Measurements from ENCODE around the gene PEX1.
"Not testable (repeated sequence)": the region's sequence is repeated elsewhere in the genome, so short reads cannot be mapped to it uniquely, and the experiment has no call there.

Gene PEX1

DNA sequence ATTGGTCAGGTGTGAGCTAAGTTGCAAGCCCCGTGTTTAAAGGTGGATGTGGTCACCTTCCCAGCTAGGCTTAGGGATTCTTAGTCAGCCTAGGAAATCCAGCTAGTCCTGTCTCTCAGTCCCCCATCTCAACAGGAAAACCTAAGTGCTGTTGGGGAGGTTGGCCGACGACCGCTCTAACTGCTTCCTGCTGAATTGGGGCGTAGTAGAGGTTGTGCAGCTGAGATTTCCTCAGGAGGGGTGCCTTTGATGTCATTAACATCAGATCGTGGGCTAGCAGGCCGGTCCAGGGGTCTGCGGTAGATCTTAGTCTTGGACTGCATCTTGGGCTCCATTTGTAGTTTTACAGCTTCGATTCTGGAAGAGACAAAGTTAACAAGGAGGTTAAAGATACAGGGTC, 59.7 kb downstream of the PEX1 start:
- in situ Hi-C loops (cut with MboI; ENCODE audit: low sequenced_read_pairs, unreplicated experiment); DNase-seq (ENCODE audit: low spot score): not testable (repeated sequence)

DNA sequence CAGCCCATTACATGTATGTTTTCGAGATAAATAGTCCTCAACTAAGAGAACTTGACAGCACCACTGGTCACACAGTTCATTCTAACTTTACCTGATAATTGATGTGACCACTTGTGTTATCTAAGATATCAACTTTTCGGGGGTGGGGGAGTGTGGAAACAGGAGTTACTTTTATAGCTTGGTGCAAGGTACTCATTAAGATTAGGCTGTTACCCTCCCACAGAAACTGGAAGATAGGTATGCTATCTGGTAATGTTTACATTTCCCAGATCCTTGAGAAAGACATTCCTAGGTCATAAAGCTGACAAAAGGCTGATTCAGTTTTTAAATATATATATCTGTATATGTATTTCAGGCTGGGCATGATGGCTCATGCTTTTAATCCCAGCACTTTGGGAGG, 61.6 kb downstream of the PEX1 start:
- no peak for DNase-seq (ENCODE audit: low spot score)
- in situ Hi-C loops (cut with MboI; ENCODE audit: low sequenced_read_pairs, unreplicated experiment): no loop called here
- TF ChIP-seq, protein P1, sequence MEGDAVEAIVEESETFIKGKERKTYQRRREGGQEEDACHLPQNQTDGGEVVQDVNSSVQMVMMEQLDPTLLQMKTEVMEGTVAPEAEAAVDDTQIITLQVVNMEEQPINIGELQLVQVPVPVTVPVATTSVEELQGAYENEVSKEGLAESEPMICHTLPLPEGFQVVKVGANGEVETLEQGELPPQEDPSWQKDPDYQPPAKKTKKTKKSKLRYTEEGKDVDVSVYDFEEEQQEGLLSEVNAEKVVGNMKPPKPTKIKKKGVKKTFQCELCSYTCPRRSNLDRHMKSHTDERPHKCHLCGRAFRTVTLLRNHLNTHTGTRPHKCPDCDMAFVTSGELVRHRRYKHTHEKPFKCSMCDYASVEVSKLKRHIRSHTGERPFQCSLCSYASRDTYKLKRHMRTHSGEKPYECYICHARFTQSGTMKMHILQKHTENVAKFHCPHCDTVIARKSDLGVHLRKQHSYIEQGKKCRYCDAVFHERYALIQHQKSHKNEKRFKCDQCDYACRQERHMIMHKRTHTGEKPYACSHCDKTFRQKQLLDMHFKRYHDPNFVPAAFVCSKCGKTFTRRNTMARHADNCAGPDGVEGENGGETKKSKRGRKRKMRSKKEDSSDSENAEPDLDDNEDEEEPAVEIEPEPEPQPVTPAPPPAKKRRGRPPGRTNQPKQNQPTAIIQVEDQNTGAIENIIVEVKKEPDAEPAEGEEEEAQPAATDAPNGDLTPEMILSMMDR (IDR thresholded peaks at IDR 0.05; ENCODE audit: borderline replicate concordance, control extremely low read depth, extremely low read depth, insufficient read depth, missing control alignments): no peak

DNA sequence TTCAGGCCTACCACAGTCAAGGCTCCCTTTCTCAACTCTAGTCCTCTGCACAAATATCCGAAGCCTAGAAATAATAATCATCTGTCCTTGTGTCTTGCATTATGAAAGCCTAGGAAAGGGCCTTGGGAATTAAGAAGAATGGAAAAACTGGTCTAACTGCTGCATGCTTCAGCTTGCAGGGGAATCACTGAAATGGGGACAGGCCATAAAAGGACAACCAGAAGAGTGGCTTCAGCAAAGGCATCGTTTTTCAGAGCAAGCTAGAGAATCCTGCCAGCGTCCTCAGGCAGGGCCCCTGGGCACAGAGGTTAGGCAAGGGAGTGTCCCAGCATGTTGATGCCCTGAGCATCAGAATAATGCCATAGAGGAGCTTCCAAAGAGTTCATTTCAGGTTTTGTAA, 63.8 kb downstream of the PEX1 start:
- in situ Hi-C loops (cut with MboI; ENCODE audit: low sequenced_read_pairs, unreplicated experiment): no loop called here
- no peak for DNase-seq (ENCODE audit: low spot score)
- TF ChIP-seq, protein P1 (IDR thresholded peaks at IDR 0.05; ENCODE audit: borderline replicate concordance, control extremely low read depth, extremely low read depth, insufficient read depth, missing control alignments): no peak

DNA sequence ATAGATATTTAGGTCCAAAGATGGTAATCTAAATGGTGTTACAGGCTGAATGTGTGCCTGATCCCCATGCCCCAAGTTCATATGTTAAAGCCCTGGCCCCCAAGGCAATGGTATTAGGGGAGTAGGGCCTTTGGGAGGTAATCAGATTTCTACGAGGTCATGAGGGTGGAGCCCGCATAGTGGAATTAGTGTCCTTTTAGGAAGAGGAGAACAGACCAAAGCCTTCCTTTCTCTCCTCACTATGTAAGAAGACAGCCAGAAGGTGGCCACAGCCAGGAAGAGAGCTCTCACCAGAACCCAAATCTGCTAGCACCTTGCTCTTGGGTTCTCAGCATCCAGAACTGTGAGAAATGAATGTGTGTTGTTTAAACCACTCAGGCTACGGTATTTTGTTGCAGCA, 65.8 kb downstream of the PEX1 start:
- no peak for DNase-seq (ENCODE audit: low spot score)
- in situ Hi-C loops (cut with MboI; ENCODE audit: low sequenced_read_pairs, unreplicated experiment): no loop called here
- TF ChIP-seq, protein P1 (IDR thresholded peaks at IDR 0.05; ENCODE audit: borderline replicate concordance, control extremely low read depth, extremely low read depth, insufficient read depth, missing control alignments): no peak

DNA sequence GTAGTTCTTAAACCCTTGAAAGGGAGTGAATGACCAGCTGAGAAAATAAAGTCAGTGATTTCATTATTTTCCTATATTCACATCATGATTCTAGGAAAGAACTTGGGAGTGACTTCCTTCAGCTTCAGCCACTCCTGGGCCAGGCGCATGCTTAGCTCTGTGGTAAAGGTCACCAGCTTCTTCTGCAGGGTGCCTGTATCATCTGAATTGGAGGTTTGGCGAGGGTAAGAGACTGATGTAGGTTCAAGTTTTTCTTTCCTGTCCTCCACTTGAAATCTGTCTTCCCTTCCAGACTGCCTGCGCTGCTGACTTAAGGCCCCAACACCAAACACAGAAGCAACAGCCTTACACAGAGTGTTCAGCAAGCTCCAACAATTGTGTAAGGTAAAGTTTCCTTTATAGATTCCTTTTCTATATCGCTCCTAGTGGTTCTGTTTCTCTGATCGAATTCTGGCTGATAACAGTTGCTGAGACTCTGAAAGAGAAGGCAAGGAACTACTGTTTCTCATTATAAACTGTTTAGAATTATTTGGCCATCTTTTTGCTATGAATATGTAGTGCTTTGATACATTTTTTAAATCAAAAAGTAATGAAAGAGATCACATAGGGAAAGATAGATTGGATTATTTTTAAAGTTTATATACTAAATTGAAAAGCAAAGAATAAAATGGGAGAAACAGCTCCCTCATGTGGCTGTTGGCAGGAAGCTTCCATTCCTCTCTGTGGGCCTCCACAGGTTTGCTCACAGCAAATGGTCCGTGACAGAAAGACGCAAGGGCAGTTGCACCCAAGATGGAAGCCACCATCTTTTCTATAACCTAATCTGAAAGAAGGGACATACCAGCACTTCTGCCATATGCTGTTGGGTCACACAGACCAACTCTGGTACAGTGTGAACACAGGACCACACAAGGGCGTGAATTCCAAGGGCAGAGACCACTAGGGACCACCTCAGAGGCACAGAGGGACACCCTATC, 67.0 kb downstream of the PEX1 start:
- TF ChIP-seq, protein P1 (IDR thresholded peaks at IDR 0.05; ENCODE audit: borderline replicate concordance, control extremely low read depth, extremely low read depth, insufficient read depth, missing control alignments): peak; percentile 58
- in situ Hi-C loops (cut with MboI; ENCODE audit: low sequenced_read_pairs, unreplicated experiment): no loop called here
- DNase-seq (ENCODE audit: low spot score): peak; percentile 59

DNA sequence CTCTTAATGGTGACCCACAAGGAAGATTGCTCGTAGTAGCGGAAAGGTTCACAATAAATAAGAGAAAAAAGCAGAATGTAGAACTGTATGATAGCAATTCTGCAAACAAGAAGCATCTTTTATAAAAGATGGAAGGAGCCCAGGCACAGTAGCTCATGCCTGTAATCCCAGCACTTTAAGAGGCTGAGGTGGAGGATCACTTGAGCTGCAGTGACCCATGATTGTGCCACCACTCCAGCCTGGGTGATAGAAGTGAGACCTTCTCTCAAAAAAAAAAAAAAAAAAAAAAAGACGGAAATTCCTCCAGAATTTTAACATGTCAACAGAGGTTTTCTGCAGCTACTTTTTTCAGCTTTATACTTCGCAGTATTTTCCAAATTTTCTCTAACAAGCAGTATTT, 67.8 kb downstream of the PEX1 start:
- in situ Hi-C loops (cut with MboI; ENCODE audit: low sequenced_read_pairs, unreplicated experiment): no loop called here
- TF ChIP-seq, protein P1 (IDR thresholded peaks at IDR 0.05; ENCODE audit: borderline replicate concordance, control extremely low read depth, extremely low read depth, insufficient read depth, missing control alignments): no peak
- no peak for DNase-seq (ENCODE audit: low spot score)

DNA sequence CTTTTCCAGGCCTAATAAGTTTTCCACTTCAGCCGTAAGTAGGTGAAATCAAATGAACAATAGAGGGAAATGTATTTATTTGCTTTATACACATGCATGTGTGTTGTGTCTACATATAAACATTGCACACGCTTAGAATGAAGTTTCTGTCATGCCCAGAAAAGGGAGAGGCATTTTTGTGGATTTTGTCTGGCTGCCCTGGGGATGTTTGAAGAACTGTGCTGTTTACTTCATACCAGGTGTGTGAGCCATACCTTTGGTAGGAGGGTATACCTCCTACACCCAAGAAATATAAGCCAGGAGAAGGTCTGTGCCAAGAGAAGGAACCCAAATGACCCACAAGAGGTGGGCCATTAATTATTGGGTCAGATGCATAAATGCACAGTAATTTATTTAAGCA, 68.2 kb downstream of the PEX1 start:
- no peak for DNase-seq (ENCODE audit: low spot score)

More for the DNA sequence above, 68.2 kb downstream of the PEX1 start:
- in situ Hi-C loops (cut with MboI; ENCODE audit: low sequenced_read_pairs, unreplicated experiment): no loop called here
- TF ChIP-seq, protein P1 (IDR thresholded peaks at IDR 0.05; ENCODE audit: borderline replicate concordance, control extremely low read depth, extremely low read depth, insufficient read depth, missing control alignments): no peak
